ENCODE data around the gene TUSC2. TPM values are rescaled to one million over a fixed set of nuclear protein-coding genes. Genes with fewer than 3 reads are reported as not detected.
A peak's percentile ranks its signal among the peaks of the same experiment; 100 is the strongest.

Gene TUSC2
- total RNA-seq, 1 experiment from 2014 or later, result 29.2 TPM

GRCh38 chr3:50359760-50360110 is 31.7 kb upstream of the TUSC2 start:
- H3K4me3 Mint-ChIP-seq (ENCODE audit: low read depth, unreplicated experiment), result peak overlapping the region; percentile 96
- H3K27me3 Mint-ChIP-seq (ENCODE audit: unreplicated experiment), result peaks cover 16% of the 10 kb centered on the region
- no peak for DNase-seq
- intact Hi-C loops (cut with micrococcal nuclease; ENCODE audit: unreplicated experiment), result no loop called here
- H3K9me3 Mint-ChIP-seq (ENCODE audit: low read depth, unreplicated experiment), result no peaks in the 10 kb centered on the region
- H3K36me3 Mint-ChIP-seq (ENCODE audit: insufficient read depth, unreplicated experiment), result peaks cover 20% of the 10 kb centered on the region
- H3K27ac Mint-ChIP-seq (ENCODE audit: unreplicated experiment), result peak overlapping the region; percentile 92
- CTCF ChIA-PET, result no interaction called here
- BruUV-seq (replicated peaks), result no TSS peak
- H3K4me1 Mint-ChIP-seq (ENCODE audit: low read depth, unreplicated experiment), result peaks cover 10% of the 10 kb centered on the region
- TF ChIP-seq, protein P1, sequence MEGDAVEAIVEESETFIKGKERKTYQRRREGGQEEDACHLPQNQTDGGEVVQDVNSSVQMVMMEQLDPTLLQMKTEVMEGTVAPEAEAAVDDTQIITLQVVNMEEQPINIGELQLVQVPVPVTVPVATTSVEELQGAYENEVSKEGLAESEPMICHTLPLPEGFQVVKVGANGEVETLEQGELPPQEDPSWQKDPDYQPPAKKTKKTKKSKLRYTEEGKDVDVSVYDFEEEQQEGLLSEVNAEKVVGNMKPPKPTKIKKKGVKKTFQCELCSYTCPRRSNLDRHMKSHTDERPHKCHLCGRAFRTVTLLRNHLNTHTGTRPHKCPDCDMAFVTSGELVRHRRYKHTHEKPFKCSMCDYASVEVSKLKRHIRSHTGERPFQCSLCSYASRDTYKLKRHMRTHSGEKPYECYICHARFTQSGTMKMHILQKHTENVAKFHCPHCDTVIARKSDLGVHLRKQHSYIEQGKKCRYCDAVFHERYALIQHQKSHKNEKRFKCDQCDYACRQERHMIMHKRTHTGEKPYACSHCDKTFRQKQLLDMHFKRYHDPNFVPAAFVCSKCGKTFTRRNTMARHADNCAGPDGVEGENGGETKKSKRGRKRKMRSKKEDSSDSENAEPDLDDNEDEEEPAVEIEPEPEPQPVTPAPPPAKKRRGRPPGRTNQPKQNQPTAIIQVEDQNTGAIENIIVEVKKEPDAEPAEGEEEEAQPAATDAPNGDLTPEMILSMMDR (IDR thresholded peaks at IDR 0.05; ENCODE audit: unreplicated experiment), result no peak

DNA sequence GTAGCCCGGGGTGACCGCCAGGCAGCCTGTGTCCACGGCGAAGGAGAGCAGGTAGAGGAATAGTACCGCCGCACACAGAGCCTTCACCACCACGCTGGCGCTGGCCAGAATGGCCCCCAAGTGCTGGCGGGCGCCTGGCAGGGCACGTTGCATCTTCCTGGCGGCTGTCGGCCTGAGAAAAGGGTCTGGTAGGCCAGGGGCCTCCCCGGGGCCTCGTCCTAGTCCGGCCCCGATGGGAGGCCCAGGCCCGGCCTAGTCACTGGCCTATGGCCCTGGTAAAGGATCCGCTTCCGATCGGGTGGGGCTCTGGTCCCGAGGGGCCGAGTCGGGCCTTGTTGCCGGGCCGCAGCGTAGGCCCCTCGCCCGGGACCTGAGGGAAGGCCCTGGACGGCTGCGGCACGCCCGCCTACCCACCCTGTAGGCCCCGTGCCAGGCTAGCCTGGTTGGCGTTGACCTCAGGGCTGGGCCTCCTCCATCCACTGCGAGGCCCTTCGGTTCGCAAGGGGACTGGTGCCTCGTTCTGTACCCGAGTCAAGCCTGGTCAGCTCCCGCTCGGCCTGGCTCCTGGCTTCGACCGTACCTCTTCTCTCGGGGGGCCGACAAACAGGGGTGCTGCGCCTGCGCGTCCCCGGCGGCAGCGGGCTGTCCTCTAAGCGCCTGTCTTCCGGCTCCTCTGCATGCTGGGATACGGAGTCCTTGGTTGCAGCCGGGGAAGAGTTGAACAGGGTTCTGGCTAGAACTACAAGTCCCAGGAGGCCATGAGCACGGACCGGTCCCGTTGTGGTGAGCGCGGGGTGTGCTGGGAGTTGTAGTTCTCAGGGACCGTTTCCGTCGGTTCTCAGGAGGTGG is 31.1 kb upstream of the TUSC2 start, which contains the start of gene TMEM115:
Gene TMEM115 (minus strand): TSS at position 611 of the 849 bp plus-strand sequence. CDS start 458 bp downstream, at position 153.
- TF ChIP-seq, protein P1 (IDR thresholded peaks at IDR 0.05; ENCODE audit: unreplicated experiment), result no peak
- Mint-ChIP-seq H3K4me1 (ENCODE audit: low read depth, unreplicated experiment) (peaks cover 10% of the 10 kb centered on the region), H3K9me3 (ENCODE audit: low read depth, unreplicated experiment) (no peaks in the 10 kb centered on the region), H3K36me3 (ENCODE audit: insufficient read depth, unreplicated experiment) (peaks cover 25% of the 10 kb centered on the region), H3K27me3 (ENCODE audit: unreplicated experiment) (peaks cover 15% of the 10 kb centered on the region), H3K4me3 (ENCODE audit: low read depth, unreplicated experiment) (peak within 1 kb of the TSS; percentile 96), H3K27ac (ENCODE audit: unreplicated experiment) (peak within 1 kb of the TSS; percentile 92)
- CTCF ChIA-PET, result no interaction called here
- intact Hi-C loops (cut with micrococcal nuclease; ENCODE audit: unreplicated experiment), result no loop called here
- peak; percentile 94 for DNase-seq
- BruUV-seq (replicated peaks), result no TSS peak

DNA sequence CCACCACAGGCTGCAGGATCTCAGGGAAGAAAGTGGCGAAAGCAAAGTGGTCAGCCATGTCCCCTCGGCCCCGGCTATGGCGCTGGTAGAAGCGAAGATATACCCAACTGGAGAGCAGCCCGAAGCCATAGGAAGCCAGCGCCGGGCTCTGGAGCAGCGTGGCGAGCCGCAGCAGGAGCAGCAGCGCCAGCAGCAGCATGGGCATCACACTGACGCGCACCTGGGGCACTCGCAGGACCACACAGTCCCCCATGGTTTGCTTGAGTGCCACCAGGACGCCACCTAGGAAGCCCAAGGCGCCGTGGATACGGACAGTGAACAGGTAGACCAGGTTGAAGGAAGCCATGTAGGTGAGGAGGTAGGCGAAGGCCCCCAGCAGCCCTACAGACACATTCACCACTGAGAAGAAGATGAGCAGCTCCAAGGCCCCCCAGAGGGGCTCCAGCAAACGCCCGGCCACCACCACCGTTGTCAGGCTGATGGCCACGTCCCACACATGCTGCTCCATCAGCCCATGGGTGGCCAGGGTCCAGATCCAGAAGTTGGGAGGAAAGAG is 30.4 kb upstream of the TUSC2 start:
- no TSS peak for BruUV-seq (replicated peaks)
- TF ChIP-seq, protein P1 (IDR thresholded peaks at IDR 0.05; ENCODE audit: unreplicated experiment), result no peak
- Mint-ChIP-seq H3K4me1 (ENCODE audit: low read depth, unreplicated experiment) (peaks cover 10% of the 10 kb centered on the region), H3K27me3 (ENCODE audit: unreplicated experiment) (peaks cover 8% of the 10 kb centered on the region), H3K4me3 (ENCODE audit: low read depth, unreplicated experiment) (peak overlapping the region; percentile 96), H3K27ac (ENCODE audit: unreplicated experiment) (peak overlapping the region; percentile 89), H3K9me3 (ENCODE audit: low read depth, unreplicated experiment) (no peaks in the 10 kb centered on the region), H3K36me3 (ENCODE audit: insufficient read depth, unreplicated experiment) (peaks cover 28% of the 10 kb centered on the region)
- DNase-seq, result no peak
- CTCF ChIA-PET, result no interaction called here
- intact Hi-C loops (cut with micrococcal nuclease; ENCODE audit: unreplicated experiment), result no loop called here

GRCh38 chr3:50357481-50357880 is 29.5 kb upstream of the TUSC2 start:
- DNase-seq, result no peak
- Mint-ChIP-seq H3K9me3 (ENCODE audit: low read depth, unreplicated experiment) (no peaks in the 10 kb centered on the region), H3K36me3 (ENCODE audit: insufficient read depth, unreplicated experiment) (peaks cover 28% of the 10 kb centered on the region), H3K4me1 (ENCODE audit: low read depth, unreplicated experiment) (peaks cover 10% of the 10 kb centered on the region), H3K27ac (ENCODE audit: unreplicated experiment) (no peak overlapping the region), H3K4me3 (ENCODE audit: low read depth, unreplicated experiment) (peak overlapping the region; percentile 96), H3K27me3 (ENCODE audit: unreplicated experiment) (no peaks in the 10 kb centered on the region)
- TF ChIP-seq, protein P1 (IDR thresholded peaks at IDR 0.05; ENCODE audit: unreplicated experiment), result no peak
- BruUV-seq (replicated peaks), result no TSS peak
- CTCF ChIA-PET, result no interaction called here
- intact Hi-C loops (cut with micrococcal nuclease; ENCODE audit: unreplicated experiment), result no loop called here

All from Calu3 (cell line).